OCI-M2 (cell line): Measurements from ENCODE around the gene PRPF39.
A peak's percentile ranks its signal among the peaks of the same experiment; 100 is the strongest.

Experiments
- DNase-seq: peaks from one replicate; lab custom pipeline; 2025; ENCODE audit not compliant: unreplicated experiment; lab: John Stamatoyannopoulos, UW

PRPF39 gene, protein sequence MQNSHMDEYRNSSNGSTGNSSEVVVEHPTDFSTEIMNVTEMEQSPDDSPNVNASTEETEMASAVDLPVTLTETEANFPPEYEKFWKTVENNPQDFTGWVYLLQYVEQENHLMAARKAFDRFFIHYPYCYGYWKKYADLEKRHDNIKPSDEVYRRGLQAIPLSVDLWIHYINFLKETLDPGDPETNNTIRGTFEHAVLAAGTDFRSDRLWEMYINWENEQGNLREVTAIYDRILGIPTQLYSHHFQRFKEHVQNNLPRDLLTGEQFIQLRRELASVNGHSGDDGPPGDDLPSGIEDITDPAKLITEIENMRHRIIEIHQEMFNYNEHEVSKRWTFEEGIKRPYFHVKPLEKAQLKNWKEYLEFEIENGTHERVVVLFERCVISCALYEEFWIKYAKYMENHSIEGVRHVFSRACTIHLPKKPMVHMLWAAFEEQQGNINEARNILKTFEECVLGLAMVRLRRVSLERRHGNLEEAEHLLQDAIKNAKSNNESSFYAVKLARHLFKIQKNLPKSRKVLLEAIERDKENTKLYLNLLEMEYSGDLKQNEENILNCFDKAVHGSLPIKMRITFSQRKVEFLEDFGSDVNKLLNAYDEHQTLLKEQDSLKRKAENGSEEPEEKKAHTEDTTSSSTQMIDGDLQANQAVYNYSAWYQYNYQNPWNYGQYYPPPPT

GRCh38 chr14:45083976-45084722, at the start of gene PRPF39:
Gene PRPF39 (plus strand): TSS chr14:45084116. CDS start chr14:45095240, 11,124 bp downstream.
- peak; percentile 72 for DNase-seq

DNA sequence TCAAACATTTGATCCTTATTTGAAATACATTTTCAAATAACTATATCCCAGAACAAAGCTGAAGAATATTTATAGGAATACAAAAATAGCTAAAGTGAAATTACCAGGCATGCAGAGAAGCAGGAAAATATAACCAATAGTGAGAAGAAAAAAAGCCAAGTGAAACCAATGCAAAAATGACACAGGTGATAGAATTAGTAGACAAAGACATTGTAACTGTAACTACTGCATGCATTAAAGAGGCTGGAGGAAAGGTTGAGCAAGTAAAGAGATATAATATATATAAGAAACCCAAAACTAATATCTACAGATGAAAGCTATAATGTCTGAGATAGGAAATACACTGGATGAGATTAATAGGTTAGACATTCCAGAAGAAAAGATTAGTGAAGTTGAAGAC, 49.2 kb upstream of the PRPF39 start:
- no peak for DNase-seq

GRCh38 chr14:45038256-45038655, 45.7 kb upstream of the PRPF39 start:
- no peak for DNase-seq

DNA sequence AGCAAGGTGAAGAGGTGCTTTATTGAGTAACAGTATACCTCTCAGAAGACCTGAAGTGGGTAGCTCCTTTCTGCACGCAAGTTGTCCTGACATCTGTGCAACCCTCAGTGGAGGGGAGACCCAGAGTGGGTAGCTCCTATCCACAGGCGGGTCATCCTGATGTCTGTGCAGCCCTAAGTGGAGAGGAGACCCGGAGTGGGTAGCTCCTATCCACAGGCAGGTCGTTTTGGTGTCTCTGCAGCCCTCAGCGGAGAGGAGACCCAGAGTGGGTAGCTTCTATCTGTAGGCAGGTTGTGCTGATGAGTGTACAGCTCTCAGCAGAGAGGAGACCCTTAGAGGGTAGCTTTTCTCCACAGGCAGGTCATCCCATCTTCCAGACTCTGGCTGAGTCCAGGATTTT, 45.1 kb upstream of the PRPF39 start:
- no peak for DNase-seq

DNA sequence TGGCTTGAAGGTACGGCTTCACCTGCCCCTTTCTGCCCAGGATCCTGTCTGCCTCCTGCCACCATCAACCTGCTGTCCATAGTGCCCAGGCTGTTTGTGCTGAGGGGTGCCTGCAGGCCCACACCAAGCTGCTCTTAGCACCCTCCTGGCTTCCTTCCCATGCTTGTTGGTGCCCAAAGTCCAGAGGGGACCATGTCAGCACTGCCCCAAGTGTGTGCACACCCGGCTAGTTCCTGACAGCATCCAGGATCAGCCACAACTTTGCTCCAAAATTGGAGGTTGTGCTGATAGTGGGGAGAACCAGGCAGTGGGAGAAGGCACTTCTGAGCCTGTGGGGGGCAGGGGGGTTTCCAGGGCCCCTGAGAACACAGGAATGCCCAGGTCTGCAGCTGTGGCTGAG, 44.5 kb upstream of the PRPF39 start:
- no peak for DNase-seq

- DNase-seq, result no peak
Observed at GRCh38 chr14:45041641-45042040, 42.3 kb upstream of the PRPF39 start.

DNA sequence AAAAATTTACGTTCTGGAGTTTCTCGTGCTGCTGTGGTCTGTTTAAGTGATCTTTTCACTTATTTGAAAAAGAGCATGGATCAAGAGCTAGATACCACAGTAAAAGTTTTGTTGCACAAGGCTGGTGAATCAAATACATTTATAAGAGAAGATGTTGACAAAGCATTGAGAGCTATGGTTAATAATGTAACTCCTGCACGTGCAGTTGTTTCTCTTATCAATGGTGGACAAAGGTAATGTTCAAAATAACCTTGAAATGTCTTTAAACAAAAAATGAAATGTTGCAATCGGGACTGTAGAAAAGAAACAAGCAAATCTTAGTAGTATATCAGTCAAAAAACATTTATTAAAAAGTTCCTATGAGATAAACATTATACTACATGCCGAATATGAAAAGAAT, 39.3 kb upstream of the PRPF39 start:
- DNase-seq, result no peak

- no peak for DNase-seq
Observed at GRCh38 chr14:45048385-45048784, 35.5 kb upstream of the PRPF39 start.

GRCh38 chr14:45051180-45051579, 32.7 kb upstream of the PRPF39 start:
- DNase-seq, result no peak

- no peak for DNase-seq
Observed at GRCh38 chr14:45051896-45052295, 32.0 kb upstream of the PRPF39 start.

DNA sequence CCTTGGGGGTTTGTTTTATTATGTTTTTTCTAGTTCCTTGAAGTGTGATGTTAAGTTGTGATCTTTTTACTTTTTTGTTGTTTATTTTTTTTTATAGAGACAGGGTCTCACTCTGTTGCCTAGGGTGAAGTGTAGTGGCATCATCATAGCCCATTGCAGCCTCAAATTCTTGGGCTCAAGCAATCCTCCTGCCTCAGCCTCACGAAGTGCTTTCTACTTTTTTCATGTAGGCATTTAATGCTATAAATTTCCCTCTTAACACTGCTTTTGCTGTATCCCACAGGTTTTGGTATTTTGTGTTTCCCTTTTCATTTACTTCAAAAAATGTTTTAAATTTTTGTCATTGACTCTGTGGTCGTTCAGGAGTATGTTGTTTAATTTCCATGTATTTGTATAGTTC, 26.6 kb upstream of the PRPF39 start:
- no peak for DNase-seq

GRCh38 chr14:45057881-45058364, 26.0 kb upstream of the PRPF39 start:
- no peak for DNase-seq

DNA sequence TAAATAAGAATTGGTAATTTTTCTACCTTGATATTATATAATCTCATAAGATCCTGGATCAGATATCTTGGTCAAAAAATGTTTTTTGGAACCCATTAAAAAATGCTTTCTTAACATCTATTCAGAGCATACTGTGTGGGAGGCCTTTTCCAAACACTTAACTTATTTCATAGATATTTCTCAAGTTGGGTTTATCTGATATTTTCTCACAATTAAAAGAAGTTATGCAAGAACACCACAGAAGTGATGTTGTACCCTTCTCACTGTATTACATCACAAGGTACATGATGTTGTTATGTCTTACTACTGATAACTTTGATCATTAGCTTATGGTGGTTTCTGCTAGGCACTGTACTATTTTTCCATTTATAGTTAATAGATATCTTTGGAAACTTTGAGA, 23.4 kb upstream of the PRPF39 start:
- DNase-seq, result no peak

DNA sequence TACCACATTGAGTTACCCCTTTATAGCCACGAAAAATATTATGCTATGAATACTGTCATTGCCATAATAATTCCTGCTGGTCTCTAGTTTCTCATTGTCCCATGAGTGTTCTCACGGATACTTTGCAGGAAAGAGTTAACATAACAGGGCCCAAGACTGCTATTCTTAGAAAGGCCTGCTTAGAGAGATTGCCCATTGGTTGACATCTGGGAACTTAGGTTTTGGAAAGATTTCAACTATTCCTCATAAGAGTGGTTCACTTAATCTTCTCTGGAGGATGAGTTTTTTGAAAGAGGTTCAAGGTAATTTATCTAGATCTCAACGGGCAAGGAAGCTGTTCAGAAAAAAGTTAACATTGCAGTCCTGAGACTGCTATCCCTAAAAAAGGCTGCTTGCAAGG, 18.4 kb upstream of the PRPF39 start:
- no peak for DNase-seq

DNA sequence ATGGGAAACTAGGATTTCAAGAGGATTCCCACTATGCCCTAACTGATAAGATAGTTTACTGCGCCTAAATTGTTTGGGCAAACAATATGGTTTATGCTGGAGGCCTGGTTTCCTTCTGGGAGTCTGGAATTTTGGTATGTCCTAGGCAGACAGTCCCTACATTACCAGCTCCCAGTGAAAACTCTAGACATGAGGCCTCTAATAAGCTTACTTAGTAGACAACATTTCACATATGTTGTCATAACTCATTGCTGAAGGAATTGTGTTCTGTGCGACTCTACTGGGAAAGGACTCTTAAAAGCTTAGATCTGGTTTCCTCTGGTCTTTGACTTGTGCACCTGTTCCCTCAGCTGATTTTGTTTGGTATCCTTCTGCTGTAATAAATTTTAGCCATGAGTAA, 18.0 kb upstream of the PRPF39 start:
- no peak for DNase-seq

DNA sequence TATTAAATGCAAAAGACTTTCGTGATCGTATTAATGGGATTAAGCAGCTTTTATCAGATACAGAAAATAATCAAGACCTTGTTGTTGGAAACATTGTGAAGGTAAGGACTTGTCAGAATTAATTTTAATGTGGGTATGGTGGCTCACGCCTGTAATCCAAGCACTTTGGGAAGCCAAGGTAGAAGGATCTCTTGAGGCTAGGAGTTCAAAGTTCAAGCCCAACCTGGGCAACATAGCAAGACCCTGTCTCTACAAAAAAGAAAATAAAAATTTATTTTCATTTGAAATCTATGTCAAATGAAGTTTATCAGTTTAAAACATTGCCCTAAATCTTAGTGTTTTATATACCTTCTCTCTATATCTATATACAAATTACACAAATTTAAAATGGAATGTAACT, 17.2 kb upstream of the PRPF39 start:
- DNase-seq, result no peak

GRCh38 chr14:45068396-45068795, 15.5 kb upstream of the PRPF39 start:
- DNase-seq, result no peak

GRCh38 chr14:45070215-45070614, 13.7 kb upstream of the PRPF39 start:
- DNase-seq, result no peak

- no peak for DNase-seq
Observed at GRCh38 chr14:45072126-45072525, 11.8 kb upstream of the PRPF39 start.

GRCh38 chr14:45073231-45073879, 10.6 kb upstream of the PRPF39 start:
- no peak for DNase-seq

DNA sequence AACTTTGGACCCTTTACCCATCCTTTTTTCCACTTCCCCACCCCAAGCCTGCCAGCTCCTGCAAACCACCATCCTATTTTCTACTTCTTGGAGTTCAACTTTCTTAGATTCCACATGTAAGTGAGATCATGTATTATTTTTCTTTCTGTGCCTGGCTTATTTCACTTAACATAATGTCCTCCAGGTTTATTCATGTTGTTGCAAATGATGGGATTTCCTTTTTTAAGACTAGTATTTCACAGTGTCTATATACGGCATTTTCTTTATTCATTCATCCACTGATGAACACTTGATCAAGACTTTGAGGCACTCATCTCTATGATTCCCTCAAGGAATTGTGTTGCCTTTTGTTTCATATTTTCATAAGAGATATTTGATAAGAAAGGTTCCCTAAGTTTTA, 5.6 kb upstream of the PRPF39 start:
- no peak for DNase-seq
